Hepatocyte (in vitro differentiated cells): ENCODE data around the gene ABCA10. TPM values are rescaled to one million over a fixed set of nuclear protein-coding genes. Genes with fewer than 3 reads are reported as not detected.
"Not testable (repeated sequence)": the region's sequence is repeated elsewhere in the genome, so short reads cannot be mapped to it uniquely, and the experiment has no call there.

Experiments
- DNase-seq: peaks from one replicate; pipeline ENCODE4 v3.0.0-alpha.2; 2016; ENCODE audit warnings: low spot score
- H2AFZ ChIP-seq: fragments of 200-600 bp; sonication (generic); 2 replicates; pipeline ENCODE4 v1.6.0; 2016; ENCODE audit warnings: antibody characterized with exemption, mild to moderate bottlenecking
- H3K27ac ChIP-seq: fragments of 200-600 bp; sonication (generic); 2 replicates; pipeline ENCODE4 v1.5.1; 2016; ENCODE audit warnings: mild to moderate bottlenecking
- H3K27me3 ChIP-seq: fragments of 200-600 bp; sonication (generic); 2 replicates; pipeline ENCODE4 v1.6.1; 2016
- H3K36me3 ChIP-seq: fragments of 200-600 bp; sonication (generic); replicated peaks from 2 replicates; pipeline ENCODE4 v1.5.1; 2016; ENCODE audit warnings: low read depth; ENCODE audit not compliant: insufficient read depth
- H3K4me1 ChIP-seq: fragments of 200-600 bp; sonication (generic); 2 replicates; pipeline ENCODE4 v1.5.1; 2016; ENCODE audit warnings: mild to moderate bottlenecking, moderate library complexity; ENCODE audit not compliant: insufficient read depth
- H3K4me2 ChIP-seq: fragments of 200-600 bp; sonication (generic); 2 replicates; pipeline ENCODE4 v1.6.0; 2016
- H3K4me3 ChIP-seq: fragments of 200-600 bp; sonication (generic); 2 replicates; pipeline ENCODE4 v1.5.1; 2016; ENCODE audit warnings: mild to moderate bottlenecking
- H3K79me2 ChIP-seq: fragments of 200-600 bp; sonication (generic); 2 replicates; pipeline ENCODE4 v1.6.0; 2017; ENCODE audit warnings: mild to moderate bottlenecking
- H3K9me2 ChIP-seq: fragments of 200-600 bp; sonication (generic); replicated peaks from 2 replicates; pipeline ENCODE4 v1.6.0; 2017; ENCODE audit warnings: mild to moderate bottlenecking; ENCODE audit not compliant: insufficient read depth
- H3K9me3 ChIP-seq: fragments of 200-600 bp; sonication (generic); 2 replicates; pipeline ENCODE4 v1.5.1; 2016; ENCODE audit warnings: low read depth, mild to moderate bottlenecking
- H4K20me1 ChIP-seq: fragments of 200-600 bp; sonication (generic); 2 replicates; pipeline ENCODE4 v1.6.0; 2016; ENCODE audit warnings: mild to moderate bottlenecking; ENCODE audit not compliant: insufficient read depth, poor library complexity, severe bottlenecking
- CTCF ChIP-seq: fragments of 200-600 bp; sonication (generic); IDR thresholded peaks from 2 replicates; pipeline ENCODE4 v1.5.1; 2016; ENCODE audit warnings: antibody characterized with exemption, mild to moderate bottlenecking; ENCODE audit not compliant: poor library complexity
- EZH2 ChIP-seq: fragments of 200-600 bp; sonication (generic); IDR thresholded peaks from 2 replicates; pipeline ENCODE4 v1.6.1; 2016; ENCODE audit warnings: antibody characterized with exemption, mild to moderate bottlenecking, borderline replicate concordance
- EZH2phosphoT487 ChIP-seq: fragments of 200-600 bp; sonication (generic); IDR thresholded peaks from one replicate; pipeline ENCODE4 v1.6.1; 2018; ENCODE audit warnings: antibody characterized with exemption, mild to moderate bottlenecking, low read depth, moderate library complexity; ENCODE audit not compliant: unreplicated experiment, severe bottlenecking
- WGBS: methylation state at CpG from one replicate; pipeline ENCODE4 v1.1.6; 2016; ENCODE audit warnings: low lambda C conversion rate; ENCODE audit errors: missing lambda C conversion rate; 5-methylcytosine and 5-hydroxymethylcytosine counted together
- polyA plus RNA-seq: library from polyadenylated mRNA; unstranded; fragments of >200 nt; fragmentation: Nextera tagmentation; extraction: Ambion mirVana; gene quantifications from 2 replicates; pipeline ENCODE4 v1.2.1, GENCODE V29; 2016
- total RNA-seq: library from RNA; depleted of rRNA; stranded (reverse); fragments of >200 nt; gene quantifications from 2 replicates; pipeline ENCODE4 v1.2.3, GENCODE V29; 2014

Gene ABCA10
- total RNA-seq = 1.5 and 4.7 TPM in 2 replicates
- not detected in 2 replicates for polyA plus RNA-seq

- Histone ChIP-seq H3K36me3 (no peaks in the 10 kb centered on the region), H3K4me3 (no peak within 1 kb of the TSS), H3K27ac (no peak within 1 kb of the TSS), H3K79me2 (no peaks in the 10 kb centered on the region), H3K4me2 (no peak within 1 kb of the TSS), H2AFZ (no peak within 1 kb of the TSS), H3K9me2 (no peaks in the 10 kb centered on the region), H3K4me1 (peaks cover 8% of the 10 kb centered on the region), H3K9me3 (no peaks in the 10 kb centered on the region), H3K27me3 (no peaks in the 10 kb centered on the region), H4K20me1 (no peaks in the 10 kb centered on the region)
- no peak for DNase-seq
- no peak for TF ChIP-seq CTCF
- no peak for TF ChIP-seq EZH2
- TF ChIP-seq EZH2phosphoT487 = no peak
- WGBS = 93% methylated on average over 1 of the region's 1 CpG
Measured at GRCh38 chr17:69228576-69228975, at the start of gene ABCA10. Gene ABCA10, minus strand, starts transcription at chr17:69228824. Its CDS starts 3,466 bp downstream, at chr17:69225358.

- H3K4me2 ChIP-seq, H3K4me3 ChIP-seq, H4K20me1 ChIP-seq, H3K9me2 ChIP-seq, H3K4me1 ChIP-seq, H3K36me3 ChIP-seq, DNase-seq, H2AFZ ChIP-seq, H3K27me3 ChIP-seq, H3K79me2 ChIP-seq, H3K9me3 ChIP-seq, H3K27ac ChIP-seq: not testable (repeated sequence)
- 97% methylated on average over 4 of the region's 4 CpGs for WGBS
Measured at GRCh38 chr17:69276279-69276678, 47.7 kb upstream of the ABCA10 start.

DNA sequence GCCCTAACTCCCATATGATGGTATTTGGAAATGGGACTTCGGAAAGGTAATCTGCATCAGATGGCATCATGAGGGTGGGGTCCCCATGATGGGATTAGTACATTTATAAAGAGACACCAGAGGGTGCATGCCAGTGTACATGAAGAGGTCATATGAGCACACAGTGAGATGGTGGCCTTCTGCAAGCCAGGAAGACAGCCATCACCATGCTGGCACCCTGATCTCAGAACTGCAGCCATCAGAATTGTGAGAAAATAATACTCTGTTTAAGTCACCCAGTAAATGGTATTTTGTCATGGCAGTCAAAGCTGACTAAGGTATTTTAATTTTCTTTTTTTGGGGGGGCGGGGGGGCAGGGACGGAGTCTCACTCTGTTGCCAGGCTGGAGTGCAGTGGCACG is 47.1 kb upstream of the ABCA10 start:
- TF ChIP-seq EZH2 = no peak
- no peak overlapping the region for H3K27ac ChIP-seq
- no peaks in the 10 kb centered on the region for H3K27me3 ChIP-seq
- H4K20me1 ChIP-seq = no peaks in the 10 kb centered on the region
- H3K4me2 ChIP-seq = no peak overlapping the region
- H2AFZ ChIP-seq = no peak overlapping the region
- no peaks in the 10 kb centered on the region for H3K36me3 ChIP-seq
- H3K9me3 ChIP-seq = no peaks in the 10 kb centered on the region
- no peaks in the 10 kb centered on the region for H3K4me1 ChIP-seq
- H3K9me2 ChIP-seq = no peaks in the 10 kb centered on the region
- no peak overlapping the region for H3K4me3 ChIP-seq
- no peak for DNase-seq
- 95% methylated on average over 3 of the region's 4 CpGs for WGBS
- H3K79me2 ChIP-seq = no peaks in the 10 kb centered on the region

DNA sequence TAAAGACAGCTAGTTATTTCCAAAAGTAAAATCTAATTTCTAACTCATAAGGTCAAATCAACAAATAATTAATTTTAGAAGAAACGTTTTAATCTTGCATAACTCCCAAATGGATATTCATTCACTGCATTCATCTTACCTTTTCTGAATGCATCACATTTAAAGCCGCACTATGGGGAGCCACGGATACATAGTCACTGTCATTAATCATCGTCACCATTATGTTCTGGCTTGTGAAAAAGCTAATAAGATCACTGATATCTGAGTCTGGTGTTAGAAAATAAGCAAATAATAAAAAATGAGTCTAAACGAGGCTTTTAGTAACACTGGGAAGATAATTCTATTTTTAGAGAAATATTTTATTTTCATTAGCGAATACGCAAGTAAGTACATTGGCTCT is 42.4 kb upstream of the ABCA10 start:
- no peak overlapping the region for H3K4me2 ChIP-seq
- H3K27ac ChIP-seq = no peak overlapping the region
- H3K4me1 ChIP-seq = peaks cover 3% of the 10 kb centered on the region
- TF ChIP-seq EZH2 (no peak), CTCF (no peak), EZH2phosphoT487 (no peak)
- DNase-seq = no peak
- H4K20me1 ChIP-seq = no peaks in the 10 kb centered on the region
- no peak overlapping the region for H3K4me3 ChIP-seq
- no peaks in the 10 kb centered on the region for H3K36me3 ChIP-seq
- no peaks in the 10 kb centered on the region for H3K9me3 ChIP-seq
- 83% methylated on average over 7 of the region's 7 CpGs for WGBS
- no peaks in the 10 kb centered on the region for H3K27me3 ChIP-seq
- H3K9me2 ChIP-seq = no peaks in the 10 kb centered on the region
- H3K79me2 ChIP-seq = no peaks in the 10 kb centered on the region
- H2AFZ ChIP-seq = no peak overlapping the region
